Stomach (tissue), 9 donors: Measurements from ENCODE around the gene INTS7. TPM values are rescaled to one million over a fixed set of nuclear protein-coding genes. Genes with fewer than 3 reads are reported as not detected.

ENCODE experiments used
- DNase-seq, 2 donors: peaks; one replicate each; pipeline versions ENCODE4 v3.0.0 to v3.0.0-alpha.2; 2013 to 2019
- H3K27ac ChIP-seq, 5 donors: fragments of 200-600 bp in 4 of 5; sonication (generic) in 4 of 5; one replicate each; pipeline ENCODE4 v1.5.1; 2013 to 2019; ENCODE audit warnings: mild to moderate bottlenecking in 1 of 5, moderate library complexity in 1 of 5
- H3K27me3 ChIP-seq, 3 donors: fragments of 200-600 bp; sonication (generic); one replicate each; pipeline ENCODE4 v1.5.1; 2017 to 2019; ENCODE audit warnings: mixed run types in 1 of 3
- H3K36me3 ChIP-seq, 4 donors: fragments of 200-600 bp; sonication (generic); 1 replicate in 3 of 4; 2 replicates in 1 of 4; pipeline ENCODE4 v1.5.1; 2016 to 2019
- H3K4me1 ChIP-seq, 4 donors: fragments of 200-600 bp; sonication (generic); one replicate each; pipeline ENCODE4 v1.5.1; 2016 to 2019
- H3K4me3 ChIP-seq, 4 donors: fragments of 200-600 bp; sonication (generic) in 3 of 4; one replicate each; pipeline ENCODE4 v1.5.1; 2016 to 2019; ENCODE audit warnings: mild to moderate bottlenecking in 1 of 4
- H3K9me3 ChIP-seq, 4 donors: fragments of 200-600 bp; sonication (generic); one replicate each; pipeline ENCODE4 v1.5.1; 2016 to 2019
- EP300 ChIP-seq: sonication (generic); formaldehyde crosslinking; IDR thresholded peaks from one replicate; pipeline ENCODE4 v1.6.1; 2017; ENCODE audit warnings: antibody characterized with exemption
- POLR2A ChIP-seq, 4 donors: fragments of 450-650 bp; IDR thresholded peaks; one replicate each; pipeline ENCODE4 v1.6.1; 2016; ENCODE audit warnings: antibody characterized with exemption in 4 of 4, control low read depth in 2 of 4, mild to moderate bottlenecking in 1 of 4, moderate library complexity in 1 of 4
- POLR2AphosphoS5 ChIP-seq, 3 donors: sonication (generic); formaldehyde crosslinking; IDR thresholded peaks; one replicate each; pipeline ENCODE4 v1.6.1; 2016; ENCODE audit warnings: antibody characterized with exemption in 3 of 3
- WGBS, 5 donors: extraction: QIAGEN DNeasy Blood & Tissue Kit in 3 of 5; methylation state at CpG; one replicate each; pipeline versions ENCODE4 v1.1.5 to v1.1.7; 2013 to 2018; 5-methylcytosine and 5-hydroxymethylcytosine counted together
- intact Hi-C: fragments of 100-400 bp; cut with DNase I; formaldehyde crosslinking; loops from one replicate; pipeline ENCODE4 v1.15.1; 2023; ENCODE audit warnings: low total_unique reads
- polyA plus RNA-seq, 3 donors: library from polyadenylated mRNA; stranded (reverse); fragments of 200-250 nt; gene quantifications; one replicate each; pipeline ENCODE4 v1.2.3, GENCODE V29; 2013
- total RNA-seq, 5 donors: library from RNA; depleted of rRNA; stranded (reverse); fragments of >200 nt; gene quantifications; one replicate each; pipeline versions ENCODE4 v1.1.0 to v1.2.3, GENCODE V29; 2014 to 2016
- TF ChIP-seq, protein P1 (sequence below), 7 experiments: fragments of 450-650 bp in 4 of 7; fragments of 200-600 bp in 3 of 7; sonication (generic) in 3 of 7; IDR thresholded peaks; one replicate each; pipeline ENCODE4 v1.5.1; 2016 to 2019; ENCODE audit warnings: antibody characterized with exemption in 7 of 7, control low read depth in 2 of 7, mild to moderate bottlenecking in 1 of 7
- donor health status: healthy with polysubstance abuse.
- donor health status: Bipolar disorder and iron deficiency.
- donor health status: healthy.

Gene INTS7
- total and polyA plus RNA-seq, 8 donors = 1.2 to 156 (median 9.5) TPM

DNA sequence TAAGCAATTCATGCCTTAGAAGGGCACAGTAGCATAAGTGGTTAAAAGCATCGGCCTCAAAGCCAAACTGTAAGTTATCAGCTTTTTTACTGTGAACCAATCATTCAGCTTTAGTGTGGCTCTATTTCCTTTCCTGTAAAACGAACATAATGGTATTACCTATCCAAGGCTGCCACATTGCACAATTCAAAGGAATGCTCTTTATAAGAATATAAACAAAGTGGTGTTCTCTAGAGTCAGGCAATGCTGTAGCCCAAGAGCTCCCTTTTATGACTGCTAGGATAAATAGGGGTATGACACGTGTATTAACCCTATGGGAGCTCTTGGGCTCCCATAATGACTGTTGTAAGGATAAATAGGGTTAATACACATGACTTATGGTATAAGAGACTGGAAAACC is 25.4 kb downstream of the INTS7 start:
- Histone ChIP-seq H3K36me3 (peaks cover 0 to 36% (median 27%) of the 10 kb centered on the region in 4 donors), H3K4me3 (no peak overlapping the region), H3K9me3 (no peaks in the 10 kb centered on the region), H3K27me3 (no peaks in the 10 kb centered on the region), H3K4me1 (no peaks in the 10 kb centered on the region), H3K27ac (no peak overlapping the region)
- intact Hi-C loops = no loop called here
- 75 to 85% (median 85%) methylated on average over 3 of the region's 3 CpGs for WGBS, 5 donors
- DNase-seq = no peak
- TF ChIP-seq EP300 (no peak), POLR2AphosphoS5 (IDR thresholded peaks at IDR 0.05) (no peak), POLR2A (IDR thresholded peaks at IDR 0.05) (no peak)
- TF ChIP-seq, protein P1, sequence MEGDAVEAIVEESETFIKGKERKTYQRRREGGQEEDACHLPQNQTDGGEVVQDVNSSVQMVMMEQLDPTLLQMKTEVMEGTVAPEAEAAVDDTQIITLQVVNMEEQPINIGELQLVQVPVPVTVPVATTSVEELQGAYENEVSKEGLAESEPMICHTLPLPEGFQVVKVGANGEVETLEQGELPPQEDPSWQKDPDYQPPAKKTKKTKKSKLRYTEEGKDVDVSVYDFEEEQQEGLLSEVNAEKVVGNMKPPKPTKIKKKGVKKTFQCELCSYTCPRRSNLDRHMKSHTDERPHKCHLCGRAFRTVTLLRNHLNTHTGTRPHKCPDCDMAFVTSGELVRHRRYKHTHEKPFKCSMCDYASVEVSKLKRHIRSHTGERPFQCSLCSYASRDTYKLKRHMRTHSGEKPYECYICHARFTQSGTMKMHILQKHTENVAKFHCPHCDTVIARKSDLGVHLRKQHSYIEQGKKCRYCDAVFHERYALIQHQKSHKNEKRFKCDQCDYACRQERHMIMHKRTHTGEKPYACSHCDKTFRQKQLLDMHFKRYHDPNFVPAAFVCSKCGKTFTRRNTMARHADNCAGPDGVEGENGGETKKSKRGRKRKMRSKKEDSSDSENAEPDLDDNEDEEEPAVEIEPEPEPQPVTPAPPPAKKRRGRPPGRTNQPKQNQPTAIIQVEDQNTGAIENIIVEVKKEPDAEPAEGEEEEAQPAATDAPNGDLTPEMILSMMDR (IDR thresholded peaks at IDR 0.05) = no peak

DNA sequence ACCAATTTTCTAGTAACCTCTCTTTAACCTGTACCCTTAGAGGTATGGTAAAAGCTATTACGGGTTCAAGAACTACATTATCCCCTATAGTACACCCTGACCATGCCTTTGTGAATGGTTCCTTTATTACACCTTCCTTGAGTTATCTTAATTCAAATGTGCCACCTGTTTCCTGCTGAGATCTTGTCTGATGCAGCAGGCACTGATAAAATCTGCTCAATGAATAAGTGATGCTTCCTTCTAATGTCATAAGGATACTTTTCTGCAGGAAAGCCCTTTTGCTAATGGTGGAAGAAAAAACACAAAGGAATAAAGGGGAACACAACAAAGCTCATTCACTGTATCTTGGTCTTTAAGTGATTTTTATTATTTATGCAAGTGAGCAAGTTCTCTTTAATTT is 25.8 kb downstream of the INTS7 start:
- Histone ChIP-seq H3K9me3 (no peaks in the 10 kb centered on the region), H3K36me3 (peaks cover 0 to 36% (median 26%) of the 10 kb centered on the region in 4 donors), H3K27ac (no peak overlapping the region), H3K27me3 (no peaks in the 10 kb centered on the region), H3K4me3 (no peak overlapping the region), H3K4me1 (no peaks in the 10 kb centered on the region)
- 81 to 100% (median 95%) methylated on average over 1 of the region's 1 CpG for WGBS, 5 donors
- no peak for DNase-seq
- intact Hi-C loops = no loop called here
- no peak for TF ChIP-seq EP300

DNA sequence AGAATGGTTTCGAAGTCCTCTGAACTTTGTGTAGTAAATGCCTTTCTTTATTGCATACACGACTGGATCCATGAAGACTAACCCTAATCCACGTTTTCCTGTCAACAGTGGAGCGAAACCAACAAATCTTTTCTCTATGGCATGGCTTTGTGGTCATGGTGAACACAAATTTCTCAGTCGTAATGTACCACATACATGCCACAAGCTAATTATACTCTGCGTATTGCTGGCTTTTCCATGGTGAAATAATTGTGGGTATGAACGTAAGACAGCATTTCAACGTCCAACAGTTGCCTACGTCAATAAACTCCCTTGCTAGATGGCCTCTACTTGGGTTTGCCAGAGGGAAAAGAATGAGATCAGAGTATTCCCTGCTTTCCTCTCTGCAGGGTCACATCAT is 27.5 kb downstream of the INTS7 start:
- 86 to 91% (median 89%) methylated on average over 9 of the region's 9 CpGs for WGBS, 5 donors
- no peak overlapping the region for H3K4me3 ChIP-seq
- intact Hi-C loops = no loop called here
- H3K27ac ChIP-seq = no peak overlapping the region
- peaks cover 0 to 36% (median 26%) of the 10 kb centered on the region in 4 donors for H3K36me3 ChIP-seq
- DNase-seq = no peak
- H3K27me3 ChIP-seq = no peaks in the 10 kb centered on the region
- no peaks in the 10 kb centered on the region for H3K9me3 ChIP-seq
- no peaks in the 10 kb centered on the region for H3K4me1 ChIP-seq
- TF ChIP-seq, protein P1 (IDR thresholded peaks at IDR 0.05) = no peak
- TF ChIP-seq POLR2AphosphoS5 (IDR thresholded peaks at IDR 0.05) (no peak), POLR2A (IDR thresholded peaks at IDR 0.05) (no peak), EP300 (no peak)

DNA sequence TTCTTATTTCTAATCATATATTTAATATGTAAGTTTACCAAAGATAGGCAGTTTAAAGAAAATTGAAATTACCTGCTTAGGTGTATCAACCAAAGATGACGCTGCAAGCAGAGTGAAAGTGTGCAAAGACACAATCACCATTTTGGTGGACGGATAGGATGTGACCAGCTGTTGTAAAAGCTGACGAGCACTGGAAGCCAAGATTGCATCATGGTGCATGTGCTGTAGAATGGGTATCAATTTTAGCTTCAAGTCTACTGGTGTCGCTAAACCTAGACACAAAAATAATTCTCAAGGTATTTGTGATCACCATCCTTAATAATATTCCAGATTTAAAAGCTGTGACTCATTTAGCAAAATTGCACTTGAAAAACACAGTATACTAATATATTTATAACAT is 28.2 kb downstream of the INTS7 start:
- H3K4me3 ChIP-seq = no peak overlapping the region
- intact Hi-C loops = no loop called here
- no peak overlapping the region for H3K27ac ChIP-seq
- no peak for DNase-seq
- no peaks in the 10 kb centered on the region for H3K4me1 ChIP-seq
- peaks cover 0 to 36% (median 26%) of the 10 kb centered on the region in 4 donors for H3K36me3 ChIP-seq
- no peaks in the 10 kb centered on the region for H3K27me3 ChIP-seq
- H3K9me3 ChIP-seq = no peaks in the 10 kb centered on the region
- no peak for TF ChIP-seq POLR2AphosphoS5 (IDR thresholded peaks at IDR 0.05)
- TF ChIP-seq EP300 = no peak
- TF ChIP-seq, protein P1 (IDR thresholded peaks at IDR 0.05) = no peak
- TF ChIP-seq POLR2A (IDR thresholded peaks at IDR 0.05) = no peak
- 92 to 96% (median 95%) methylated on average over 4 of the region's 4 CpGs for WGBS, 5 donors

DNA sequence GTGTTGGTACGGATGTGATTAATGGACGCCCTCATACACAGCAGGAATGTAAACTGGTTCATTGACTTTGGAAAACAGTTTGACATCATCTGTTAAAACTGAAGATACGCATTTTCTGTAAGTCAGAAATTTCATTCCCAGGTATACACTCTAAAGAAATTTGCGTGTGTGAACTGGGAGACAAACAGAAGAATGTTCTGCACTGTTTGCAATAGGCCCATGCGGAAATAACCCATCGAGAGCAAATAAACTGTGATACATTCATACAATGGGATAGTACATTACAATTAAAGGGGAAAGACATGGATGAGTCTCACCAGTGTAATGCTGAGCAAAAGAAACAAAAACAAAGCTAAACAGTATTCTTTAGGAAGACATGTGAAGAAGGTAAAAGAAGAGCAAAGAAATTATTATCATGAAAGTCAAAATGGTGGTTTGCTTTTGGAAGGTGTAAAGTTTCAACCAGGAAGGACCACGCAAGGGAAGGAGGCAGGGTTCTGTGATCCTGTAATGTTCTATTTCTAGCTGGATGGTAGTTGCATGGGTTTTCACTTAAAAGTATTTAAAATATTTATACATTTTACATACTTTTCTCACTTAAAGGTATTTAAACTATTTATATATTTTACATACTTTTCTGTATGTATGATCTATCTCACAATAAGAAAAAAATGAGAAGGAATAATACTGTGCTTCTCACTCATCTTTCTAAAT is 30.3 kb downstream of the INTS7 start:
- Histone ChIP-seq H3K27ac (no peak overlapping the region), H3K9me3 (no peaks in the 10 kb centered on the region), H3K36me3 (peaks cover 0 to 42% (median 32%) of the 10 kb centered on the region in 4 donors), H3K27me3 (no peaks in the 10 kb centered on the region), H3K4me1 (no peaks in the 10 kb centered on the region), H3K4me3 (no peak overlapping the region)
- no peak for DNase-seq
- WGBS, 5 donors = 67 to 90% (median 83%) methylated on average over 7 of the region's 7 CpGs
- intact Hi-C loops = no loop called here
- TF ChIP-seq POLR2AphosphoS5 (IDR thresholded peaks at IDR 0.05) (no peak), POLR2A (IDR thresholded peaks at IDR 0.05) (no peak), EP300 (no peak)
- TF ChIP-seq, protein P1 (IDR thresholded peaks at IDR 0.05) = no peak
